CD4-positive, alpha-beta T cell treated with Interleukin-6 for 4 hours (primary cell): Measurements from ENCODE around the gene KIF4B.
"Not testable (repeated sequence)": the region's sequence is repeated elsewhere in the genome, so short reads cannot be mapped to it uniquely, and the experiment has no call there.

Experiments
- DNase-seq: peaks from one replicate; pipeline ENCODE4 v3.0.0-alpha.2; 2020; ENCODE audit warnings: mixed read lengths

KIF4B gene, protein sequence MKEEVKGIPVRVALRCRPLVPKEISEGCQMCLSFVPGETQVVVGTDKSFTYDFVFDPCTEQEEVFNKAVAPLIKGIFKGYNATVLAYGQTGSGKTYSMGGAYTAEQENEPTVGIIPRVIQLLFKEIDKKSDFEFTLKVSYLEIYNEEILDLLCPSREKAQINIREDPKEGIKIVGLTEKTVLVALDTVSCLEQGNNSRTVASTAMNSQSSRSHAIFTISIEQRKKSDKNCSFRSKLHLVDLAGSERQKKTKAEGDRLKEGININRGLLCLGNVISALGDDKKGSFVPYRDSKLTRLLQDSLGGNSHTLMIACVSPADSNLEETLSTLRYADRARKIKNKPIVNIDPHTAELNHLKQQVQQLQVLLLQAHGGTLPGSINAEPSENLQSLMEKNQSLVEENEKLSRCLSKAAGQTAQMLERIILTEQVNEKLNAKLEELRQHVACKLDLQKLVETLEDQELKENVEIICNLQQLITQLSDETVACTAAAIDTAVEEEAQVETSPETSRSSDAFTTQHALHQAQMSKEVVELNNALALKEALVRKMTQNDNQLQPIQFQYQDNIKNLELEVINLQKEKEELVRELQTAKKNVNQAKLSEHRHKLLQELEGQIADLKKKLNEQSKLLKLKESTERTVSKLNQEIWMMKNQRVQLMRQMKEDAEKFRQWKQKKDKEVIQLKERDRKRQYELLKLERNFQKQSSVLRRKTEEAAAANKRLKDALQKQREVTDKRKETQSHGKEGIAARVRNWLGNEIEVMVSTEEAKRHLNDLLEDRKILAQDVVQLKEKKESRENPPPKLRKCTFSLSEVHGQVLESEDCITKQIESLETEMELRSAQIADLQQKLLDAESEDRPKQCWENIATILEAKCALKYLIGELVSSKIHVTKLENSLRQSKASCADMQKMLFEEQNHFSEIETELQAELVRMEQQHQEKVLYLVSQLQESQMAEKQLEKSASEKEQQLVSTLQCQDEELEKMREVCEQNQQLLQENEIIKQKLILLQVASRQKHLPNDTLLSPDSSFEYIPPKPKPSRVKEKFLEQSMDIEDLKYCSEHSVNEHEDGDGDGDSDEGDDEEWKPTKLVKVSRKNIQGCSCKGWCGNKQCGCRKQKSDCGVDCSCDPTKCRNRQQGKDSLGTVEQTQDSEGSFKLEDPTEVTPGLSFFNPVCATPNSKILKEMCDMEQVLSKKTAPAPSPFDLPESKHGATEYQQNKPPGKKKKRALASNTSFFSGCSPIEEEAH

GRCh38 chr5:155013526-155013925 is at the start of gene KIF4B:
KIF4B (plus strand) TSS chr5:155013755; CDS start chr5:155013860, 105 bp downstream.
- no peak for DNase-seq

DNA sequence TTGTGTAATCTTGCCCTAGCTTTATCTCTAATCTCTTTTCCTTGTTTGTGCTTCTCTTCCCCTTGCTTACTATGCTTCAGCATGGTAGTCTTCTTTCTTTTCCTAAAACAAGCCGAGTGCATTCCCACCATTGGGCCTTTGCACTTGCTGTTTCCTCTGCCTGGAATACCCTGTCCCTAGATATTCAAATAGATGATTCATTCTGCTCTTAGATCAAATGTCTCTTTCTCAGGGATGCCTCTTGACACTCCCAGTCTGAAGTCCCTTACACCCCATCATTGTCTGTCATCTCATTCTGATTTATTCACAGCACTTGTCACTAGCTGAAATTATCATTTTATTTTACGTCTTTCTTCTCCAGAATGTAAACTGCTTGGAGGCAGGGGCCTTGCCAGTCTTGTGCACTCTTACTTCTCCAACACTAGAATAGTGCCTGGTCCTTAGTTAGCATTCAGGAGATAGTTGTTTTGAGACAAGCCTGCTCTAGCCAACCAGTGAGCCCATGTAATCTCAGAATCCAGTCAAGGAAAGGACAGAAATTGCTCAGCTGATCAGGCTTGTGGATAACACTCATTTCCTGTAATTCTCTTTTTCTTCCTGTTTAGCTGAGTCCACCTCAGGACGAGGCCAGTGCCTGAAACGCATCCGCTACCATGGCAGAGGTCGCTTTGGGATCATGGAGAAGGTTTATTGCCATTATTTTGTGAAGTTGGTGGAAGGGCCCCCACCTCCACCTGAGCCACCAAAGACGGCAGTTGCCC is 47.3 kb upstream of the KIF4B start:
- DNase-seq = no peak

- DNase-seq = no peak
Measured at GRCh38 chr5:154966874-154967273, 46.7 kb upstream of the KIF4B start.

- DNase-seq = no peak
Measured at GRCh38 chr5:154967421-154968024, 46.0 kb upstream of the KIF4B start.

DNA sequence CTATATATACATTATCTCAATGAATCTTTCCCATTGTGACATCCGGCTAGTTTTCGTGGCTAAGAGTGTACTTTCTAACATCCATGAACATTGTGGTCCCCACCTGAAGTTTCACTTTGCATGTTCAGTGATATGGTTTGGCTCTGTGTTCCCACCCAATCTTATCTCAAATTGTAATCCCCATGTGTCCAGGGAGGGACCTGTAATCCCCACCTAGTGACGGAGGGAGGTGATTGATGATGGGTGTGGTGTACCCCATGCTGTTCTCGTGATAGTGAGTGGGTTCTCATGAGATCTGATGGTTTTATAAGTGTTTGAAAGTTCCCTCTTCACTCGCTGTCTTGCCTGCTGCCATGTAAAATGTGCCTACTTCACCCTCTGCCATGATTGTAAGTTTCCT is 44.6 kb upstream of the KIF4B start:
- DNase-seq = no peak

DNA sequence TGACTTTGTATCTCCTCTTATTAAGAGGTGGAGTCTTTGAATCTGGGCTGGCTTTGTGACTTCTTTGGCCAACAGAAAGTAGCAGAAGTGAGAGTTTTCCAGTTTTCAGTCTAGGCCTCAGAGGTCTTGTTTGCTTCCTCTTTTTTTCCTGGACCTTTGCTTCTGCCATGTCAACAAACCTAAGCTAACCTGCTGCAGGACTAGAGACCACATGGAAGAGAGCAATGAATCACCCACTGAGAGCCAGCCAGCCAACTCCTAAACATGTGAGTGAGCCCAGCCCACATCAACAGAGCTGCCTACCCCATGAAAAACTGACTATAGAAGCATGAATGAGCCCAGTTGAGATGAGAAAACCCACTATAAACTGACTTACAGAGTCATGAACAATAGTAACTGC is 42.8 kb upstream of the KIF4B start:
- no peak for DNase-seq

DNA sequence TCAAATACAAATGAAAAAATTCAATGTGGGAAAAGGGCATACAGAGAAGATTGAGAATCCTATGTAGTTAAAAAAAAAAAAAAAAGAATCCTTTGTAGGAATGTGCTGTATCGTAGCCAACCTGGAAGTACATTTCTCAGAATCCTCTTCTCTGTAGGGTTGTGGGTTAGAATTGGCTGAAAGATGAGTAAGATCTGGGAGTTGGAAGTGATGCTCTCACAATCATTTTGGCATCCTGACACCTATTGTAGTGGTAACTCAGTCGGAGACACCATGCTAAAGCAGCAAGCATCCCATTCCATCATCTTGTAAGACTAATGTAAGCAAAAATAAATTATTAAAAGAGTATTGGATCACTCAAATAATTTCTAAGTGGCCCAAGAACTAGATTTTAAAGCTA is 42.1 kb upstream of the KIF4B start:
- DNase-seq = no peak

DNA sequence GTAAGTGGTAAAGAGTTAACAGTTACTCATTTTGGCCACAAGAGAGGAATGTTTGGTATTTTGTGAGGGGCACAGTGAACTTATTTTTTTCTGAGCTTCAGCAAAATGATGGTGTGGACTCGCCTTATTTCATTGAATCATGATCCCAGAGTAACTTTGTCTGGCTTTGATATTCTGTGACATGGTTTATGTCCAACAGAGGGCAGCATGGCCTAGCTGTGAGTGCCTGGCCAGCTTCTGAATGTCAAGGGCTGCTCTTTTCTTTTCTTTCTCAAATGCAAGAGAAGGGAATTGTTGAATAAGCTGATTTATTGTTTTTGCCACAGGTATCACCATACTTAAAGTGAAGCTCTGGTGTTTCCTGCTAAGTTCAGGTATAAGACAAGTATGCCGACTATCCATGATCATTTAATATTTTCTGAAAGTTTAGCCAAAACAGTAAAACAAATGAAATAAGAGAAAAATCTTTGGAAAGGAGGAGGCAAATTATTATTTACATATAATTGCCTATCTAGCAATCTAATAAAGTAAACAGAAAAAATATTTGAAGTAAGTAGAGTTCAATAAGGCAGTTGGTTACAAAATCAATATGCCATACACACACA is 41.0 kb upstream of the KIF4B start:
- peak; percentile 3 for DNase-seq

- DNase-seq = not testable (repeated sequence)
Measured at GRCh38 chr5:154976082-154976481, 37.5 kb upstream of the KIF4B start.

DNA sequence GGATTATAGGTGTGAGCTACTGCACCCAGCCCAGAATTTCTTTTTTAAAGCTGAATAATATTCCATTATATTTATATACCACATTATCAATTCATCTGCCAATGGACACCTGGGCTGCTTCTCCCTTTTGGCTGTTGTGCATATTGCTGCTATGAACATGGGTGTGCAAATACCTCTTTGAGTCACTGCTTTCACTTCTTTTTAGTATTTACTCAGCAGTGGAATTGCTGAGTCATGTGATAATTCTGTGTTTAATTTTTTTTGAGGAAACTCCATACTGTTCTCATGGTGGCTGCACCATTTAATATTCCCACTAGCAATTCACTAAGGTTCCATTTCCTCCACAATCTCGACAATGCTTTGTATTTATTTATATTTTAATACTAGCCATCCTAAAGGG is 36.1 kb upstream of the KIF4B start:
- DNase-seq = no peak

DNA sequence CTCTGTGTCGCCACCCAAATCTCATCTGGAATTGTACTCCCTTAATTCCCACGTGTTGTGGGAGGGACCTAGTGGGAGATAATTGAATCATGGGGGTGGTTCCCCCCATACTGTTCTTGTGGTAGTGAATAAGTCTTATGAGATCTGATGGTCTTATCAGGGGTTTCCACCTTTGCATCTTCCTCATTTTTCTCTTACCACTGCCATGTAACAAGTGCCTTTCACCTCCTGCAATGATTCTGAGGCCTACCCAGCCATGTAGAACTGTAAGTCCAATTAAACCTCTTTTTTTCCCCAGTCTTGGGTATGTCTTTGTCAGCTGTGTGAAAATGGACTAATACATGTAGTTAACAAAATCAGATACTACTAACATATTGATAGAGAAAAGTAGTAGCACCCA is 35.3 kb upstream of the KIF4B start:
- not testable (repeated sequence) for DNase-seq

DNA sequence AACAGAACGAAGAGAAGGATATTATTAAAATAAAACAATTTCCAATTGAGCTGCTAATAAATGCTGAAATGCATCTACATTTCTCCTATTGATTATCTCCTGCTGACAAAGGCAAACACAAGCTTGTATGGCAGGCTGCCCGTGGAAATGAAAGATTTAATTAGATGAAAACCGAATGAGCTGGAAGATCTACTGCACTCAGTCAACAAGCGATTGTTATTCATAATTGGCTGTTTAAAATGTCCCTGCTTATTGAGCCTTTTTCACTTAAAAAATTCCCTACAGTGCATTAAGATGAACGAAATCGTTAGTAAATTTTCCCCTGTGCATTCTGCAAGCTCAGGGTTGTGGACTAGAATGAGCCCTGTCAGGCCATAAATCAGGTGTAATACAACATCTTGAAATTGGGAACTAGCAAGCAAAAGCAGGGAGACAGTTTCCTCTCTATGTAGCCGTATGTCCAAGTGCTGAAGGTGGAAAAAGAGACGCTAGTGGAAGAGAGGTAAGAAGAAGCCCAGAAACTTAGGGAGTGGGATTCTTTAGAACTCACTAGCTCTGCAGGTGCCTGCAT is 28.5 kb upstream of the KIF4B start:
- no peak for DNase-seq

DNA sequence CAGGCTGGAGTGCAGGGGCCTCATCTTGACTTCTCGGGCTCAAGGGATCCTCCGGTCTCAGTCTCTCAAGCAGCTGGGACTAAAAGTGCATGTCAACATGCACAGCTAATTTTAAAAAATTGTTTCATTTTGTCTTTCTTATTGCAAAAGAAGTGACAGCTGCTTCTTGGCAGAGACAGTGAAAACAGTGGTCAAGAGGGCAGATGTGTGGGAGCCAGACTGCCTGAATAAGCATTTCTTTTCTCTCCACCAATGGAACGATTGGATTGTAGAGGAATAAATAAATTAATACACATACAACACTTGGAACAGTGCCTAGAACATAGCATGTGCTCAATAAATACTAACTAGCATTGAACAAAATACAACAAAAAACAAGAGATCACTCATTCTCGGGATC is 27.4 kb upstream of the KIF4B start:
- no peak for DNase-seq

DNA sequence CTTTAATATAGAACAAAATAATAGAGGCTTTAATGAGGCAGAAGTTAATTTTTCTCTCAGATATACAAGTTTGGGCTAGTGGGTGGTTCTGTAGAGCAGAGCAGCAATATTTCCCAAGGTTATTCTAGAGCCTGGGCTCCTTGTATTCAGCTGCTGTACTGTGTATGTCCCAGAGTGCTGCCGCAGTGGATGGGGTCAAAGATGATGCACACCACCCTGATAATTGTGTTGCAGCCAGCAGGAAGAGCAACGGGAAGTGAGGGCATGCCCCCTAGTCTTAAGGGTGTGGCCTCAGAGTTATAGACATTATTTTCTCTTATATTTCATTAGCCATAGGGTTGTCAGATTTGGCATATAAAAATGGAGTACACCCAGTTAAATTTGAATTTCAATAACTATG is 23.9 kb upstream of the KIF4B start:
- no peak for DNase-seq

DNA sequence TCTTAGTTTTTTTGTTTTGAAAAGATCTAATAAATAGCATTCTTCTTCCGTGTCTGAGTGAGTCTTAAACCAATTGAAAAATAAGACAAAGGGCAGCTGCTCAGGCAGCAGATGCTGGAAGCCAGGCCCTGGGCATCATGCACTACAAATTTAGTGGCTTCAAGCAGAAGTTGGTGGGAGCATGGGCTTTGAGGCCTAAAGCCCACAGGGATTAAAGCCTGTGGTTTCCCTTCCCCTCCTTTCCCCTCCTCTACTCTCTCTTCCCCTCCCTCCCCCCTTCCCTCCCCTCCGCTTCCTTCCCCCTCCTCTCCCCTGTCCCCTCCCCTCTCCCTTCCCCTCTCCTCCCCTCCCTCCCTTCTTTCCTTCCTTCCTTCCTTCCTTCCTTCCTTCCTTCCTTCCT is 20.1 kb upstream of the KIF4B start:
- DNase-seq = no peak

GRCh38 chr5:154995679-154996078 is 17.9 kb upstream of the KIF4B start:
- DNase-seq = no peak

GRCh38 chr5:154997746-154998145 is 15.8 kb upstream of the KIF4B start:
- DNase-seq = no peak

DNA sequence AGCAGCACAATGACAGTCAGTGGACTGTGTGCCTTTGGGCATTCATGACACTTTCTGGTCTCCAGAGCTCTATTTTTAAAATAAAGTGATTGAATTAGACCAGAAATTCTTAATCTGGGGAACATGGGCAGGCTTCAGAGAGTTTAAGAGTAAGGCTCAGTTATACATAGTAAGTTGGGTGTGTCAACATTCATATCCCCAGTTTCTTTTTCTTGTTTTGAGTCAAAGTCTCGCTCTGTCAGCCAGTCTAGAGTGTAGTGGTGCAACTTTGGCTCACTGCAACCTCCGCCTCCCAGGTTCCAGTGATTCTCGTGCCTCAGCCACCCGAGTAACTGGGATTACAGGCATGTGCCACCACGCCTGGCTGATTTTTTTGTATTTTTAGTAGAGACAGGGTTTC is 13.7 kb upstream of the KIF4B start:
- no peak for DNase-seq

- no peak for DNase-seq
Measured at GRCh38 chr5:155001523-155001922, 12.0 kb upstream of the KIF4B start.

GRCh38 chr5:155002722-155003121 is 10.8 kb upstream of the KIF4B start:
- DNase-seq = not testable (repeated sequence)

DNA sequence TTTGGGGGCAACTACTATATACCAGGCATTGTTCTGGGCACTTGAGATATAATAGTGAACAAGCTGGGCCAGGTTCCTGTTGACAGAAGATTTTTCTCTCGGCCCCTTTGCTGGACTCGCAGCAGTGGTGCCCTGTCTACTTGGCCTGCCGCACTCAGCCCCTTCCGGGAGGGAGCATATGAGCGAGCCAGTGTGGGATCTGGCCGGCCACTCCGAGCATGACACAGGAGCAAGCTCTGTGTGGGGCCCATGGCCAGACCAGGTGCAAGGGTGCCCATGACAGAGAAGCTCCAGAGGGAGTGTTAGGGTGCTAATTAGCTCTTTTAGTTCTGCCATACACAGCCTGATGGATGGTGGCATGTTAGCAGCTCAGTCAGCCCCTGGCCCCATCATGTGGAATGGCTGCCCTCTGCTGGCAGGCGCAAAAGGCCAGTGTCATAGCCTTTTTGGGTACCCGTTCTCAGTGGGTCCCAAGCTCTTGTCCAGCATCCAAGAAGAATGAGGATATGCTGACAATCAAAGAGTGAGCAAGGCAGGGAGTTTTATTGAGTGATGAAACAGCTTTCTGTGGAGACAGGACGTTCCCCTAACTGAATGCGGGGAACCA is 9.3 kb upstream of the KIF4B start:
- DNase-seq = peak; percentile 17
